ENCODE measurements around the gene ILDR2.

GRCh38 chr1:166947398-166948043 is 27.8 kb downstream of the ILDR2 start:
- no peak for TF ChIP-seq POLR2AphosphoS5 (IDR thresholded peaks at IDR 0.05; ENCODE audit: insufficient read depth, low read depth, low read length)
- TF ChIP-seq, protein P1, sequence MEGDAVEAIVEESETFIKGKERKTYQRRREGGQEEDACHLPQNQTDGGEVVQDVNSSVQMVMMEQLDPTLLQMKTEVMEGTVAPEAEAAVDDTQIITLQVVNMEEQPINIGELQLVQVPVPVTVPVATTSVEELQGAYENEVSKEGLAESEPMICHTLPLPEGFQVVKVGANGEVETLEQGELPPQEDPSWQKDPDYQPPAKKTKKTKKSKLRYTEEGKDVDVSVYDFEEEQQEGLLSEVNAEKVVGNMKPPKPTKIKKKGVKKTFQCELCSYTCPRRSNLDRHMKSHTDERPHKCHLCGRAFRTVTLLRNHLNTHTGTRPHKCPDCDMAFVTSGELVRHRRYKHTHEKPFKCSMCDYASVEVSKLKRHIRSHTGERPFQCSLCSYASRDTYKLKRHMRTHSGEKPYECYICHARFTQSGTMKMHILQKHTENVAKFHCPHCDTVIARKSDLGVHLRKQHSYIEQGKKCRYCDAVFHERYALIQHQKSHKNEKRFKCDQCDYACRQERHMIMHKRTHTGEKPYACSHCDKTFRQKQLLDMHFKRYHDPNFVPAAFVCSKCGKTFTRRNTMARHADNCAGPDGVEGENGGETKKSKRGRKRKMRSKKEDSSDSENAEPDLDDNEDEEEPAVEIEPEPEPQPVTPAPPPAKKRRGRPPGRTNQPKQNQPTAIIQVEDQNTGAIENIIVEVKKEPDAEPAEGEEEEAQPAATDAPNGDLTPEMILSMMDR (IDR thresholded peaks at IDR 0.05; ENCODE audit: extremely low read depth in 1 of 2, insufficient read depth in 1 of 2, low read depth in 1 of 2, low read length in 2 of 2): no peak
- TF ChIP-seq, protein P2, sequence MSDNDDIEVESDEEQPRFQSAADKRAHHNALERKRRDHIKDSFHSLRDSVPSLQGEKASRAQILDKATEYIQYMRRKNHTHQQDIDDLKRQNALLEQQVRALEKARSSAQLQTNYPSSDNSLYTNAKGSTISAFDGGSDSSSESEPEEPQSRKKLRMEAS (IDR thresholded peaks at IDR 0.05; ENCODE audit: insufficient read depth, insufficient read length): no peak
- TF ChIP-seq POLR2A (IDR thresholded peaks at IDR 0.05; ENCODE audit: low read depth, low read length): no peak
- TF ChIP-seq MYC (IDR thresholded peaks at IDR 0.05; ENCODE audit: low read depth, low read length): no peak
- TF ChIP-seq EZH2 (IDR thresholded peaks at IDR 0.05; ENCODE audit: borderline replicate concordance, low read depth, low read length, severe bottlenecking): no peak
- no peak for TF ChIP-seq GATA2 (IDR thresholded peaks at IDR 0.05; ENCODE audit: insufficient read depth, insufficient read length, low read depth, low read length)
